ENCODE data around the gene HFE. TPM values are rescaled to one million over a fixed set of nuclear protein-coding genes. Genes with fewer than 3 reads are reported as not detected.
A peak's percentile ranks its signal among the peaks of the same experiment; 100 is the strongest.
"Not testable (repeated sequence)": the region's sequence is repeated elsewhere in the genome, so short reads cannot be mapped to it uniquely, and the experiment has no call there.

Gene HFE
- total RNA-seq, 1 experiment from 2014 or later: 14.5 TPM

GRCh38 chr6:26058477-26059033, 28.7 kb upstream of the HFE start:
- DNase-seq (ENCODE audit: extremely low read depth, low read depth): not testable (repeated sequence)

- DNase-seq (ENCODE audit: extremely low read depth, low read depth): no peak
Observed at GRCh38 chr6:26059941-26060340, 27.3 kb upstream of the HFE start.

GRCh38 chr6:26064619-26065257, 22.5 kb upstream of the HFE start:
- peak; percentile 45 for DNase-seq (ENCODE audit: extremely low read depth, low read depth)

GRCh38 chr6:26065952-26066380, 21.3 kb upstream of the HFE start:
- DNase-seq (ENCODE audit: extremely low read depth, low read depth): peak; percentile 80

- DNase-seq (ENCODE audit: extremely low read depth, low read depth): no peak
Observed at GRCh38 chr6:26067367-26067766, 19.9 kb upstream of the HFE start.

GRCh38 chr6:26068036-26068435, 19.2 kb upstream of the HFE start:
- DNase-seq (ENCODE audit: extremely low read depth, low read depth): no peak

- no peak for DNase-seq (ENCODE audit: extremely low read depth, low read depth)
Observed at GRCh38 chr6:26071135-26071534, 16.1 kb upstream of the HFE start.

GRCh38 chr6:26075063-26075717, 12.0 kb upstream of the HFE start:
- no peak for DNase-seq (ENCODE audit: extremely low read depth, low read depth)

GRCh38 chr6:26078066-26078465, 9.2 kb upstream of the HFE start:
- DNase-seq (ENCODE audit: extremely low read depth, low read depth): not testable (repeated sequence)

- DNase-seq (ENCODE audit: extremely low read depth, low read depth): not testable (repeated sequence)
Observed at GRCh38 chr6:26081096-26081495, 6.1 kb upstream of the HFE start.

GRCh38 chr6:26086211-26086610, 1.0 kb upstream of the HFE start:
- no peak for DNase-seq (ENCODE audit: extremely low read depth, low read depth)

- no peak for DNase-seq (ENCODE audit: extremely low read depth, low read depth)
Observed at GRCh38 chr6:26088344-26088743, 1.1 kb downstream of the HFE start.

GRCh38 chr6:26089272-26089671, 2.0 kb downstream of the HFE start:
- no peak for DNase-seq (ENCODE audit: extremely low read depth, low read depth)

GRCh38 chr6:26092443-26092842, 5.2 kb downstream of the HFE start:
- no peak for DNase-seq (ENCODE audit: extremely low read depth, low read depth)

- DNase-seq (ENCODE audit: extremely low read depth, low read depth): no peak
Observed at GRCh38 chr6:26094036-26094435, 6.8 kb downstream of the HFE start.

- peak; percentile 54 for DNase-seq (ENCODE audit: extremely low read depth, low read depth)
Observed at GRCh38 chr6:26097268-26097875, 10.1 kb downstream of the HFE start.

GRCh38 chr6:26103141-26103769, 16.0 kb downstream of the HFE start:
- no peak for DNase-seq (ENCODE audit: extremely low read depth, low read depth)

- peak; percentile 92 for DNase-seq (ENCODE audit: extremely low read depth, low read depth)
Observed at GRCh38 chr6:26103770-26104456, 16.7 kb downstream of the HFE start.

- no peak for DNase-seq (ENCODE audit: extremely low read depth, low read depth)
Observed at GRCh38 chr6:26104457-26105108, 17.4 kb downstream of the HFE start.

GRCh38 chr6:26105109-26105730, 18.0 kb downstream of the HFE start:
- no peak for DNase-seq (ENCODE audit: extremely low read depth, low read depth)
